Transverse colon (tissue), 4 donors: ENCODE measurements around the gene PACRG. TPM values are rescaled to one million over a fixed set of nuclear protein-coding genes. Genes with fewer than 3 reads are reported as not detected.

ENCODE experiments used
- DNase-seq: peaks from one replicate; pipeline ENCODE4 v3.0.0-alpha.2; 2019
- H3K27ac ChIP-seq, 4 donors: fragments of 200-600 bp; sonication (generic); 2 replicates each; pipeline ENCODE4 v1.5.1; 2016 to 2018; ENCODE audit warnings: inconsistent platforms in 4 of 4
- H3K27me3 ChIP-seq: fragments of 200-600 bp; sonication (generic); 2 replicates; pipeline ENCODE4 v1.5.1; 2017; ENCODE audit warnings: inconsistent platforms
- H3K36me3 ChIP-seq, 4 donors: fragments of 200-600 bp; sonication (generic); 2 replicates each; pipeline ENCODE4 v1.5.1; 2017 to 2019; ENCODE audit warnings: inconsistent platforms in 4 of 4
- H3K4me1 ChIP-seq, 4 donors: fragments of 200-600 bp; sonication (generic); 2 replicates each; pipeline ENCODE4 v1.5.1; 2017 to 2020; ENCODE audit warnings: inconsistent platforms in 4 of 4
- H3K4me3 ChIP-seq, 4 donors: fragments of 200-600 bp; sonication (generic); 1 replicate in 1 of 4; 2 replicates in 3 of 4; pipeline versions ENCODE4 v1.5.1 to v1.6.1; 2017 to 2019; ENCODE audit warnings: inconsistent platforms in 4 of 4
- H3K9me3 ChIP-seq, 2 donors: fragments of 200-600 bp; sonication (generic); 2 replicates each; pipeline ENCODE4 v1.5.1; 2017 to 2019; ENCODE audit warnings: inconsistent platforms in 2 of 2
- EP300 ChIP-seq: sonication (generic); formaldehyde crosslinking; IDR thresholded peaks from one replicate; pipeline ENCODE4 v1.6.1; 2017; ENCODE audit warnings: antibody characterized with exemption, low read depth
- POLR2A ChIP-seq: fragments of 450-650 bp; IDR thresholded peaks from one replicate; pipeline ENCODE4 v1.6.1; 2016; ENCODE audit warnings: antibody characterized with exemption, mild to moderate bottlenecking, moderate library complexity
- POLR2AphosphoS5 ChIP-seq, 3 donors: sonication (generic); formaldehyde crosslinking; IDR thresholded peaks; one replicate each; pipeline ENCODE4 v1.6.1; 2016; ENCODE audit warnings: antibody characterized with exemption in 3 of 3
- WGBS, 2 donors: methylation state at CpG; one replicate each; pipeline ENCODE4 v1.1.5; 2018; ENCODE audit warnings: low coverage in 1 of 2; 5-methylcytosine and 5-hydroxymethylcytosine counted together
- in situ Hi-C, 4 donors: fragments of 200-750 bp; cut with MboI; loops; one replicate each; pipeline versions ENCODE4 v1.15.0 to v1.15.1; 2017; ENCODE audit warnings: low sequenced_read_pairs in 3 of 4, low pct_ligation_motif_present in 1 of 4, low pct_unique_long_range_greater_than_20kb in 1 of 4
- intact Hi-C: fragments of 100-400 bp; cut with DNase I; formaldehyde crosslinking; loops from one replicate; pipeline ENCODE4 v1.15.1; 2023; ENCODE audit warnings: low total_unique reads
- total RNA-seq, 4 donors: library from RNA; depleted of rRNA; stranded (reverse); fragments of >200 nt; gene quantifications; one replicate each; pipeline ENCODE4 v1.1.0, GENCODE V29; 2016
- TF ChIP-seq, protein P1 (sequence below), 5 experiments: fragments of 200-600 bp in 3 of 5; fragments of 450-650 bp in 2 of 5; sonication (generic) in 3 of 5; IDR thresholded peaks; 1 replicate in 2 of 5; 2 replicates in 3 of 5; pipeline ENCODE4 v1.5.1; 2016 to 2017; ENCODE audit warnings: antibody characterized with exemption in 5 of 5, inconsistent platforms in 3 of 5, mild to moderate bottlenecking in 2 of 5, moderate library complexity in 1 of 5

Gene PACRG
- total RNA-seq, 4 donors from 2014 or later, result 1.2 to 13.8 (median 1.4) TPM; not detected in 1

GRCh38 chr6:162708971-162709370, 18.8 kb upstream of the PACRG start:
- DNase-seq, result no peak
- no peaks in the 10 kb centered on the region for H3K27me3 ChIP-seq
- TF ChIP-seq POLR2AphosphoS5 (IDR thresholded peaks at IDR 0.05), result no peak
- TF ChIP-seq EP300, result no peak
- no peak for TF ChIP-seq POLR2A
- TF ChIP-seq, protein P1, sequence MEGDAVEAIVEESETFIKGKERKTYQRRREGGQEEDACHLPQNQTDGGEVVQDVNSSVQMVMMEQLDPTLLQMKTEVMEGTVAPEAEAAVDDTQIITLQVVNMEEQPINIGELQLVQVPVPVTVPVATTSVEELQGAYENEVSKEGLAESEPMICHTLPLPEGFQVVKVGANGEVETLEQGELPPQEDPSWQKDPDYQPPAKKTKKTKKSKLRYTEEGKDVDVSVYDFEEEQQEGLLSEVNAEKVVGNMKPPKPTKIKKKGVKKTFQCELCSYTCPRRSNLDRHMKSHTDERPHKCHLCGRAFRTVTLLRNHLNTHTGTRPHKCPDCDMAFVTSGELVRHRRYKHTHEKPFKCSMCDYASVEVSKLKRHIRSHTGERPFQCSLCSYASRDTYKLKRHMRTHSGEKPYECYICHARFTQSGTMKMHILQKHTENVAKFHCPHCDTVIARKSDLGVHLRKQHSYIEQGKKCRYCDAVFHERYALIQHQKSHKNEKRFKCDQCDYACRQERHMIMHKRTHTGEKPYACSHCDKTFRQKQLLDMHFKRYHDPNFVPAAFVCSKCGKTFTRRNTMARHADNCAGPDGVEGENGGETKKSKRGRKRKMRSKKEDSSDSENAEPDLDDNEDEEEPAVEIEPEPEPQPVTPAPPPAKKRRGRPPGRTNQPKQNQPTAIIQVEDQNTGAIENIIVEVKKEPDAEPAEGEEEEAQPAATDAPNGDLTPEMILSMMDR (IDR thresholded peaks at IDR 0.05), result no peak
- in situ Hi-C loops, result no loop called here
- H3K27ac ChIP-seq, result no peak overlapping the region
- H3K4me3 ChIP-seq, result no peak overlapping the region
- H3K4me1 ChIP-seq, result peaks cover 0 to 10% (median 0%) of the 10 kb centered on the region in 4 donors
- H3K9me3 ChIP-seq, result no peaks in the 10 kb centered on the region
- intact Hi-C loops, result no loop called here
- H3K36me3 ChIP-seq, result no peaks in the 10 kb centered on the region
- 85 to 92% methylated on average over 6 of the region's 6 CpGs for WGBS, 2 donors

DNA sequence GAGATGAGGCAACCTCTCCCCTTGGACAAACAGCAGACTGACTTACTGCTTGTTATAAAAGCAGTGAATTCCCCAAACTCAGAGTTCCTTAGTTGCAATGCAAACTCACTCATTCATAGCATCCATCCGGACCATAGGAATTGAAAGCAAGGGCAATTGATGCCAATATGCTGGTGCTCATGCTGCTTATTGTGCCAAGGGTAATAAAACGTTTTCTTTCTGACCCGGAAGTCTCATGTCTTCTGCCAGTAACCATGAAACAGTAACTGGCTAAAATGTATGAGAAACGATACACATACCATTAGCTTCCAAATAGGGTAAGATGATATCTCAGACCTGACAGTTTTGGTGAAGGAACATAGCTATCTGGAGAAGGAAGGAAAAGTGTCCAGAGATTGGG, 18.3 kb upstream of the PACRG start:
- Histone ChIP-seq H3K4me3 (no peak overlapping the region), H3K27me3 (no peaks in the 10 kb centered on the region), H3K4me1 (peaks cover 0 to 10% (median 0%) of the 10 kb centered on the region in 4 donors), H3K27ac (no peak overlapping the region), H3K36me3 (no peaks in the 10 kb centered on the region), H3K9me3 (no peaks in the 10 kb centered on the region)
- in situ Hi-C loops (no loop called here), intact Hi-C loops (no loop called here)
- WGBS, 2 donors, result 61 to 63% methylated on average over 4 of the region's 4 CpGs
- TF ChIP-seq, protein P1 (IDR thresholded peaks at IDR 0.05), result no peak
- no peak for TF ChIP-seq EP300
- no peak for TF ChIP-seq POLR2A
- no peak for TF ChIP-seq POLR2AphosphoS5 (IDR thresholded peaks at IDR 0.05)
- no peak for DNase-seq

DNA sequence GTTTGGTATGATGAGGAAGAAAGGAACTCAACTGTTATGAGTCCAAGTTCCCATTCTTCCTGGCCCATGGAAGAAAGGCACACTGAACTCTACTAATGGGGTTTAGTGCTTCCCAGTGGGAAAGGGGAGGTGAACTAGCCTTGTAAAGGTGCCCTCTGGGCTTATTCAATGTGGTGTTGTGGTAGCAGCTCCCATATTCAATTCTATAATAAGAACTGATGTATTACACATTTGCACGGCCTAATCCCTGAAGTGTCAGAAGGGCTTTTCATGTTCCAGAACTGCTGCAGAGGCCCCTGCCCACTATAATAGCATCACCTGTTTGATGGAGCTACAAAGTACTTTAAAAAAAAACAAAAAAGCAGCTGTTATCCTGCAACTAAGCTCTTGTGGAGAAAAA, 17.4 kb upstream of the PACRG start:
- in situ Hi-C loops, result no loop called here
- Histone ChIP-seq H3K4me1 (peaks cover 0 to 10% (median 0%) of the 10 kb centered on the region in 4 donors), H3K27me3 (no peaks in the 10 kb centered on the region), H3K4me3 (no peak overlapping the region), H3K9me3 (no peaks in the 10 kb centered on the region), H3K36me3 (no peaks in the 10 kb centered on the region), H3K27ac (no peak overlapping the region)
- DNase-seq, result no peak
- intact Hi-C loops, result no loop called here
- TF ChIP-seq, protein P1 (IDR thresholded peaks at IDR 0.05), result no peak
- TF ChIP-seq POLR2AphosphoS5 (IDR thresholded peaks at IDR 0.05), result no peak
- no peak for TF ChIP-seq POLR2A
- TF ChIP-seq EP300, result no peak
- WGBS, 2 donors, result 95 to 100% methylated on average over 1 of the region's 1 CpG

DNA sequence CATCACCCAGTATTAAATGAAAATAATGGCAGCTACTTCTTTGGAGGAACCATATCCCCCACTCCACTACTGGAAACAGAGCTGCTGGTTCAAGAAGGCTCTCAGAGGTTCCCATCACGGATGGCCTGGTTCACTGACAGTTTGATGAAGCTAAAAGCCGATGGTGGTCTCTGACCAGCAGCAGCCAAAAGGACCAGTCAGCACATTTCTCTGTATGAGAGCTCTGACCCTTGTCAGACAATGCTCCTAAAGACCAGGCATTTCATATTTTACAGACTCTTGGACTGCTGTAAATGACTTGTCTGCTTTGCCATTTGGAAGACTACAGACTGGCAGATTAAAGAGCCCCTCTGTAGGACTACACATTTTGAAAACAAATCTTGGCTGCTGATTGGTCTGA, 16.8 kb upstream of the PACRG start:
- TF ChIP-seq POLR2A (no peak), POLR2AphosphoS5 (IDR thresholded peaks at IDR 0.05) (no peak), EP300 (no peak)
- TF ChIP-seq, protein P1 (IDR thresholded peaks at IDR 0.05), result no peak
- intact Hi-C loops (no loop called here), in situ Hi-C loops (no loop called here)
- WGBS, 2 donors, result 79% methylated on average over 2 of the region's 2 CpGs; no CpG with 5 or more reads in 1 of the 2 donors
- H3K4me3 ChIP-seq, result no peak overlapping the region
- H3K27ac ChIP-seq, result no peak overlapping the region
- H3K9me3 ChIP-seq, result no peaks in the 10 kb centered on the region
- H3K27me3 ChIP-seq, result no peaks in the 10 kb centered on the region
- H3K4me1 ChIP-seq, result peaks cover 0 to 6% (median 0%) of the 10 kb centered on the region in 4 donors
- DNase-seq, result no peak
- H3K36me3 ChIP-seq, result no peaks in the 10 kb centered on the region
